Measurements from ENCODE around the gene IGSF21. TPM values are rescaled to one million over a fixed set of nuclear protein-coding genes. Genes with fewer than 3 reads are reported as not detected.

Gene IGSF21
- polyA plus RNA-seq, 3 donors, result not detected

DNA sequence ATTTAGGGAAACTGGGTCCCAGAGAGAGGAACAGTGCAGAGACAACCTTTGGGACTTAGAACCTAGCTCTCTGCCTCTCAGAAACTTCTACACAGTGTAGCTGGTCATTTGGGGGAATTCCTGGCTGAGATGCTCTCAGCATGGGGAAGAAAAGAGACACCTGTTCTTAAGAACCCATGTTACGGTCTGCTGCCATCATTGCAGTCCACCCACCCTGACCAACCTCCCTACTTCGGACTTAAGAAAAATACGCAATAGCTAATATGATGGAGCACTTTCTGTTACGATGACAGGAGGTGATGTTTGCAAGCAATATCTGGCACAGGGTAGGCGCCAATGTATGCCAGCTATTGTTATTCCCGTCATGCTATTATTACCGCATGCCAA, 177.9 kb downstream of the IGSF21 start:
- Mint-ChIP-seq H3K9me3 (peaks cover 0 to 5% (median 0%) of the 10 kb centered on the region in 7 donors), H3K4me3 (no peak overlapping the region)

DNA sequence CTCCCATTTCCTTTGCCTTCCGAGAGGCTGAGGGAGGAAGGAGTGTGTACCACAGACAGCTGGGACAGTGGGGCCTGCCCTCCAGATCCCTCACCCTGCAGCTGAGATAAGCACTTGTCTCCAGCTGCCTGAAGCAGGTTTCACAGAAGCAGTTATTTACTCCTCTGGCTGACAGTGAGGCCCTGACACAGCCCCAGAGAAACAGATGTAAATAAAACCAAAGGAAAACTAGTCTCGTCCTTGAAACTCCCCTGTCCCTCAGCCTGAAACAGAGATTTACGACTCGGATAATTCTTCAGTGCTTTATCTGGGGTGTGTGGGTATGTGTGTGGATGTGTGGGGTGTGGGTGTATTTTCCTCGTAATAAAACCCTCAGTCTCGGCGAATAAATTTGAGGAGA, 181.1 kb downstream of the IGSF21 start:
- TF ChIP-seq, protein P1, sequence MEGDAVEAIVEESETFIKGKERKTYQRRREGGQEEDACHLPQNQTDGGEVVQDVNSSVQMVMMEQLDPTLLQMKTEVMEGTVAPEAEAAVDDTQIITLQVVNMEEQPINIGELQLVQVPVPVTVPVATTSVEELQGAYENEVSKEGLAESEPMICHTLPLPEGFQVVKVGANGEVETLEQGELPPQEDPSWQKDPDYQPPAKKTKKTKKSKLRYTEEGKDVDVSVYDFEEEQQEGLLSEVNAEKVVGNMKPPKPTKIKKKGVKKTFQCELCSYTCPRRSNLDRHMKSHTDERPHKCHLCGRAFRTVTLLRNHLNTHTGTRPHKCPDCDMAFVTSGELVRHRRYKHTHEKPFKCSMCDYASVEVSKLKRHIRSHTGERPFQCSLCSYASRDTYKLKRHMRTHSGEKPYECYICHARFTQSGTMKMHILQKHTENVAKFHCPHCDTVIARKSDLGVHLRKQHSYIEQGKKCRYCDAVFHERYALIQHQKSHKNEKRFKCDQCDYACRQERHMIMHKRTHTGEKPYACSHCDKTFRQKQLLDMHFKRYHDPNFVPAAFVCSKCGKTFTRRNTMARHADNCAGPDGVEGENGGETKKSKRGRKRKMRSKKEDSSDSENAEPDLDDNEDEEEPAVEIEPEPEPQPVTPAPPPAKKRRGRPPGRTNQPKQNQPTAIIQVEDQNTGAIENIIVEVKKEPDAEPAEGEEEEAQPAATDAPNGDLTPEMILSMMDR (IDR thresholded peaks at IDR 0.05), result no peak
- DNase-seq, result no peak
- Histone ChIP-seq H3K4me1 (ENCODE audit: control insufficient read depth in 1 of 2, insufficient read depth in 2 of 2, low read length in 2 of 2) (no peaks in the 10 kb centered on the region), H3K4me2 (replicated peaks; ENCODE audit: extremely low read depth, low read length, poor library complexity, severe bottlenecking) (no peak overlapping the region), H3K36me3 (replicated peaks in 1 of 2; ENCODE audit: control insufficient read depth in 1 of 2, insufficient read depth in 2 of 2, low read length in 2 of 2) (no peaks in the 10 kb centered on the region), H3K27ac (ENCODE audit: low read depth in 1 of 2, low read length in 2 of 2) (no peak overlapping the region), H3K27me3 (ENCODE audit: control insufficient read depth in 2 of 2, insufficient read depth in 2 of 2, low read length in 2 of 2) (no peaks in the 10 kb centered on the region), H4K20me1 (ENCODE audit: insufficient read depth, low read length) (no peaks in the 10 kb centered on the region), H3K9ac (ENCODE audit: insufficient read depth, low read length, poor library complexity, severe bottlenecking) (no peak overlapping the region), H3K79me2 (ENCODE audit: insufficient read depth, low read length) (no peaks in the 10 kb centered on the region), H3K4me3 (replicated peaks in 1 of 3; ENCODE audit: low read depth in 2 of 3, low read length in 3 of 3) (no peak overlapping the region), H2AFZ (ENCODE audit: insufficient read depth, low read depth, low read length, poor library complexity, severe bottlenecking) (no peak overlapping the region), H3K9me3 (replicated peaks in 1 of 2; ENCODE audit: control insufficient read depth in 1 of 2, insufficient read depth in 1 of 2, low read length in 2 of 2) (no peaks in the 10 kb centered on the region)
- Mint-ChIP-seq H3K4me1 (no peaks in the 10 kb centered on the region), H3K9me3 (peaks cover 0 to 3% (median 0%) of the 10 kb centered on the region in 7 donors), H3K36me3 (no peaks in the 10 kb centered on the region), H3K27me3 (ENCODE audit: low read depth in 3 of 3) (peaks cover 11 to 24% (median 16%) of the 10 kb centered on the region in 3 donors), H3K27ac (peak overlapping the region in 1 of 7 donors; percentile 12), H3K4me3 (no peak overlapping the region)
- WGBS (ENCODE audit: insufficient coverage), result 66% methylated on average over 7 of the region's 7 CpGs
- intact Hi-C loops (cut with micrococcal nuclease), result no loop called here

More for the DNA sequence above, 177.9 kb downstream of the IGSF21 start:
- H3K9me3 ChIP-seq (replicated peaks in 1 of 2; ENCODE audit: control insufficient read depth in 1 of 2, insufficient read depth in 1 of 2, low read length in 2 of 2), result no peaks in the 10 kb centered on the region
- H3K27ac Mint-ChIP-seq, result peak overlapping the region in 1 of 7 donors; percentile 73
- TF ChIP-seq, protein P1 (IDR thresholded peaks at IDR 0.05), result no peak
- H4K20me1 ChIP-seq (ENCODE audit: insufficient read depth, low read length), result no peaks in the 10 kb centered on the region
- DNase-seq, result no peak
- no peaks in the 10 kb centered on the region for H3K4me1 ChIP-seq (ENCODE audit: control insufficient read depth in 1 of 2, insufficient read depth in 2 of 2, low read length in 2 of 2)
- H3K4me2 ChIP-seq (replicated peaks; ENCODE audit: extremely low read depth, low read length, poor library complexity, severe bottlenecking), result no peak overlapping the region
- H3K27me3 Mint-ChIP-seq (ENCODE audit: low read depth in 3 of 3), result peaks cover 13 to 16% (median 14%) of the 10 kb centered on the region in 3 donors
- H3K79me2 ChIP-seq (ENCODE audit: insufficient read depth, low read length), result no peaks in the 10 kb centered on the region
- H3K36me3 ChIP-seq (replicated peaks in 1 of 2; ENCODE audit: control insufficient read depth in 1 of 2, insufficient read depth in 2 of 2, low read length in 2 of 2), result no peaks in the 10 kb centered on the region
- H3K27ac ChIP-seq (ENCODE audit: low read depth in 1 of 2, low read length in 2 of 2), result no peak overlapping the region
- intact Hi-C loops (cut with micrococcal nuclease), result no loop called here
- H2AFZ ChIP-seq (ENCODE audit: insufficient read depth, low read depth, low read length, poor library complexity, severe bottlenecking), result no peak overlapping the region
- WGBS (ENCODE audit: insufficient coverage), result 85% methylated on average over 5 of the region's 7 CpGs
- H3K36me3 Mint-ChIP-seq, result no peaks in the 10 kb centered on the region
- H3K4me3 ChIP-seq (replicated peaks in 1 of 3; ENCODE audit: low read depth in 2 of 3, low read length in 3 of 3), result no peak overlapping the region
- H3K27me3 ChIP-seq (ENCODE audit: control insufficient read depth in 2 of 2, insufficient read depth in 2 of 2, low read length in 2 of 2), result no peaks in the 10 kb centered on the region
- no peak overlapping the region for H3K9ac ChIP-seq (ENCODE audit: insufficient read depth, low read length, poor library complexity, severe bottlenecking)
- H3K4me1 Mint-ChIP-seq, result no peaks in the 10 kb centered on the region
